ENCODE results near the gene BBS9.
"Not testable (repeated sequence)": the region's sequence is repeated elsewhere in the genome, so short reads cannot be mapped to it uniquely, and the experiment has no call there.

Gene BBS9

DNA sequence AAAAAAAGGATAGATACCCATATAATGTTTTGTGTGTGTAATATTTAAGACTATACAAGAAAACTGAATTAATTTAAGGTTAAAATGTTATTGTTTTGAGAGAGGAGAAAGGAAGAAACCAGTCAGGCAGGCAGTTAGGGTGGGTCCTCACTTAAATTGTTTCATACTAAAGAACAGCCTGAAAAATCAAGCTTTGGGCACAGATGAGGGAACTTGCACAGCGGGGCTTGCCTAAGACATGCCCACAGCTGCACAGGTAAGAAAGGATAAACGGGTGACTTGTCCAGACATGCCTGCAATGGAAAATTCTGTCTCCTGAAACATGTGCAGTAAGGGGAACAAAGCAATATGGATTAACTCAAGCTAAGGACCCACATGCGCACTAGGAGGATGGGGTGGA lies 158.4 kb downstream of the BBS9 start:
- DNase-seq, result no peak

DNA sequence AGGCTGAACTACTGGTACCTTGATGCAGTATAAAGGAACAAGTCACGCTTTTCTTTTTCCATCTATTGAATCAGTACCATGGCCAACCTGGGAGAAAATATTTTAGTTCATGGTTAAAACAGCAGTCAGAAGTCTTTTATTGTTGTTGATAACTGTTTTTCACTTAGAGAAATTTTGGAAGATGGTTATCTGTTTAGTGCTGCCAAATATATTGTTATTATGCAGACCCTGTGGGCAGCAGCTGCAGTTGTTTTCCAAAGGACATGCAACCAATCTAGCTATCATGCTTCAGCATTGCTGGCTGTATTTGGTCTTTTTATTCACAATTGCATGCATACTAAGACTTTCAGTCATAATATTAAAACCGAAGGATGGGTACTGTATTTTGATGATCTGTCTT lies 169.5 kb downstream of the BBS9 start:
- DNase-seq, result no peak

DNA sequence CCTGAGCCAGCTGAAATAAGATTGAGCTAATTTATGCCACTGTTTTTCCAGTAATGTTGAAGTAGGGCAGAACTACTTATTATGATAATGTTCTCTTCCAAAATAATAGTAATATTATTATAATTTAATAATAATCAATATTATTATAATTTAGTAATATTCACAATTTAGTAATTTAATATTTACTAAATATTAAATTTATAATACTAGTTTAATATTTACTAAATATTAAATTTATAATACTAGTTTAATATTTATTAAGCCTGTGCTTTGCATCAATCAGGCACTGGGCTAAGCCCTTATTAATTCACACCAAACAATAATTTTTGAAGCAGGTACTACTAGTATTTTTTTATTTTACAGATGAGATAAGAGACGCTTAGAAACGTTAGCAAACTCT lies 170.1 kb downstream of the BBS9 start:
- no peak for DNase-seq

DNA sequence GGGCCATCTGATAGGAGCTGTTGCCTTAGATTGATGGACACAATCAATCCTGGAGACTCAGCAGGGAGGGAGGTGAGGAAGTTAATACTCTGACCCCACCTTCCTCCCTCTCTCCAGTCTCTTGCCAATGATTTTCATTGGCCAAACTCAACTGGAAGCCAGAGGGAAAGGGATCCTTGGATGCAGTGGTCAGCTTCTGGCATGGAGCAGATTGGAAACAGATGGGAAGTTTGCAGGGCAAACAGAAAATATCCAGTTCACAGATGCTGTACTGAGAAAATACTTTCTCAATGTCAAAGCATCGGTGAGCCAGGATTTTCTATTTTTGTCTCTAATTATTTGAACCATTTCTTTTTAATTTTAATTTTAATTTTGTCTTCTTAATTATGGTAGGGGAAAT lies 170.8 kb downstream of the BBS9 start:
- no peak for DNase-seq

DNA sequence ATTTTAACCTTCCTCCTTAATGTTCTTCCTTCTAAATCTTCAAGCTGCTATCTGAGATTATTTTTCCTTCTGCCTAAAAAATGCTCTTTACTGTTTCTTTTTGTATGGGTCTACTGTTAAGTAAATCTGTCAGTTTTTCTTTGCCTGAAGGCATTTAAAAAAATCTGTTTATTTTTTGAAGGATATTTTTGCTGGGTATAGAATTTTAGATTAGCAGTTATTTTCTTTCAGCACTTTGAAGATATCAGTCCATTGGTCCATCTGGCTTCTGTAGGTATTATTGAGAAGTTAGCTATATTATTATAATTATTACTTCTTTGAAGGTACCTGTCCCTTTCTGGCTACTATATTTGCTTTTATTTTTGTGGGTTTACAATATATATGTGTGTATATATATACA lies 171.4 kb downstream of the BBS9 start:
- no peak for DNase-seq

DNA sequence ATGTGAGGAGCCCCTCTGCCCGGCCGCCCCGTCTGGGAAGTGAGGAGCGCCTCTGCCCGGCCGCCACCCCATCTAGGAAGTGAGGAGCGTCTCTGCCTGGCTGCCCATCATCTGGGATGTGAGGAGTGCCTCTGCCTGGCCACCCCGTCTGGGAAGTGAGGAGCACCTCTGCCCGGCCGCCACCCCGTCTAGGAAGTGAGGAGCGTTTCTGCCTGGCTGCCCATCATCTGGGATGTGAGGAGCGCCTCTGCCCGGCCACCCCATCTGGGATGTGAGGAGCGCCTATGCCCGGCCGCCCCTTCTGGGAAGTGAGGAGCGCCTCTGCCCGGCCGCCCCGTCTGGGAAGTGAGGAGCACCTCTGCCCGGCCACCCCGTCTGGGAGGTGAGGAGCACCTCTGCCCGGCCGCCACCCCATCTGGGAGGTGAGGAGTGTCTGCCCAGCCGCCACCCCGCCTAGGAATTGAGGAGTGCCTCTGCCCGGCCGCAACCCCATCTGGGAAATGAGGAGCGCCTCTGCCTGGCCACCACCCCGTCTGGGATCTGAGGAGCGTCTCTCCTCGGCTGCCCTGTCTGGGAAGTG lies 174.7 kb downstream of the BBS9 start:
- not testable (repeated sequence) for DNase-seq

DNA sequence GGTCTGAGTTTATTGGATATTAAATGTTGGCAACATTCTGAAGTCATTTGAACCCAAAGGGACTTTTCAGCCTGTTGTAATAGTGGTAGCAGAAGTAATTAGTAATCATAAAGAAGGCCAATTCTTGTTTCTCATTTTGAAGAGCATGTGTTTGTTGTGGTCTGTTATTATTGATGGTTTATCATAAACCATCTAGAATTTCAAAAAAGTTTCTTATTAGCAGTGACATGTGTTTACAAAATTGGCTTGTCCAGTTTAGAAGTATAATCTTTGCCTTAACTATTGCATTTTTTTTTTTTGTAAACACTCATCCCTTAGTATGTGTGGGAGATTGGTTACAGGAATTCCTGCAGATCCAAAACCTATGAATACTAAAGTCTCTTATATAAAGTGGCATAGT lies 177.8 kb downstream of the BBS9 start:
- no peak for DNase-seq

DNA sequence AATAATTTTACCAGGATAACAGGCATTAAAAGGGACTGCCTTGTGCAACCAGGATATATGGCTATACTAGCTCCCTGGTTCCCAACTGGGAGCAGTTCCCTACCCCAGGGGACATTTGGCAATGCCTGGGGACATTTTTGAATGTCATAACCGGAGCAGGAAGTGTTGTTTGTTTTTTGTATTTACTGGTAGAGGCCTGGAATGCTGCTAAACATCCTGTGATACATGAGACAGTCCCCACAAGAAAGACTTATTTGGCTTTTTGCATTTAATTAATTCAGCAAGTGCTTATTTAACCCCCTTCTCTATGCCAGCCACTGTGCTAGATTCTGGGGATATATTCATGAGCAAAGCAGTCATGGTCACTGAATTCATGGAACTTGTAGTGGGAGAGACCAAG lies 181.2 kb downstream of the BBS9 start:
- DNase-seq, result no peak

DNA sequence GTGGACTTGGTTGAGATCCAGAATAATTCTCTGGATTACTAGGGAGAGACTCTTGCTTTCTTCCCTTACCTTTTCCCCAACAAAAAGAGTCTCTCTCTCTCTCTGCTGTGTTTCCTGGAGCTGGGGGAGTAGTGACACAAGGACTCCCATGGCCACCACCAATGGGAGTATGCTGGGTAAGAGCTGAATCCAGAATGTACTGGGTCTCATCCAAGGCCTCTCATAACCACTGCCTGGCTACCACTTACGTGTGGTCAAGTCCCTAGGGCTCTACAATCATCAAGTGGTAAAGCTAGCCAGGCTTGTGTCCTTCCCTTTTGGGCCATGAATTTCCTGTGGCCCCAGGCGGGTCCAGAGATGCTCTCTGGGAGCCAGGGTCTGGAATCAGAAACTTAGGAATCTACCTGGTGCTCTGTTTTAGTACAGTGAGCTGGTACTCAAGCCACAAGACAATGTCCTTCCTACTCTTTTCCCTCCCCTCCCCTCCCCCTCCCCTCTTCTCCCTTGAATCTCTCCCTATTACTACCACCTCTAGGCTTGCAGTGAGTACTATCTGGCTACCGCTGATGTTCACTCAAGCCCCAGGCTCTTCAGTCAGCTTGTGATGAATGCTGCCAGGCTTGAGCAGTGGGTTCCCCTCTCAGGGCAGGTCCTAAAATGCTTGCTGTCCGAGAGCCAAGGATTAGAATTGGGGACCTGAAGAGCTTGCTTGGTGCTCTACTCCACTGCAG lies 196.6 kb downstream of the BBS9 start:
- no peak for DNase-seq

DNA sequence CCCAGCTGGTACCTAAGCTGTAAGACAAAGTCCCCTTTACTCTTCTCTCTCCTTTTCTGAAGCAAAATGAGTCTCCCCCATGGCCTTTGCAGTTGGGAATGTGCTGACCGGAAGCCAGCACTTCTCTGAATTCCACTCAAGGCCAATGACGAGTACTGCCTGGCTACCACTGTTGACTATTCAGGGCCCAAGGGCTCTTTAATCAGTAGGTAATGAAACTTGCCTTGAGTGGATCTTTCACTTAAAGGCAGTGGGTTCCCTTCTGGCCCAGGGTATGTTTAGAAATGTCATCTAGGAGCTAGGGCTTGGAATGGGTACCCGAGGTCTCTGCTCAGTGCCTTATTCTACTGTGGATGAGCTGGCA lies 197.1 kb downstream of the BBS9 start:
- no peak for DNase-seq

DNA sequence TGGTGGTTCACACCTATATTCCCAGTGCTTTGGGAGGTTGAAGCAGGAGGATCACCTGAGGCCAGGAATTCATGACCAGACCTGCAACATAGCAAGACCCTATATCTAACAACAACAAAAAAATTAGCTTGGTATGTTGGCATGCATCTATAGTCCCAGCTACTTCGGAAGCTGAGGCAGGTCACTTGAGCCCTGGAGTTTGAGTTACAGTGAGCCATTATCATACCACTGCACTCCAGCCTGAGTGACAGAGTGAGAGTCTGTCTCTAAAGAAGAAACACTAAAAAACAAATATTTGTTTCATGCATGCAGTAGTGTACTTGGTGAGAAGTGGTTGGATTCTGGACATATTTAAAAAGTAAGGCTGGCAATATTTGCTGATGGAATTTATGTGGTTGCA lies 198.1 kb downstream of the BBS9 start:
- DNase-seq, result no peak

DNA sequence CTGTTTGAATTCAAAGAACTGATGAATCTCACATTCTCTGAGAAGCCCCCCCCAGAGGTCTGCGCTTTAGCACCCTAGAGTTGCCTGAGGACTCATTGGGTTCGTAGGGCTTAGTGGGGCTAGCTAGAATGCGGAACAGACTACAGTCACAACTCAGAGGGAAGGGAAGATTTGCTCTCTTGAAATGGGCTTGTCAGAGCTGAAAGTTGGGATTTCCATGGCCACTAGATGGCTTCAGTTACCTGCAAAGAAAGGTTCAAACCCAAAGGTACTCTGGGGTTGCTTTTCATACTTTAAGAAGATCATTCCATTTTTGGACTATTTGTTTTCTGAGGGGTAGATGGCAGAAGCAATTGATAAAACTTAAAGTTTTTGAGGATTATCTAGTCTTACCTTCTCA lies 205.0 kb downstream of the BBS9 start:
- peak; percentile 48 for DNase-seq

DNA sequence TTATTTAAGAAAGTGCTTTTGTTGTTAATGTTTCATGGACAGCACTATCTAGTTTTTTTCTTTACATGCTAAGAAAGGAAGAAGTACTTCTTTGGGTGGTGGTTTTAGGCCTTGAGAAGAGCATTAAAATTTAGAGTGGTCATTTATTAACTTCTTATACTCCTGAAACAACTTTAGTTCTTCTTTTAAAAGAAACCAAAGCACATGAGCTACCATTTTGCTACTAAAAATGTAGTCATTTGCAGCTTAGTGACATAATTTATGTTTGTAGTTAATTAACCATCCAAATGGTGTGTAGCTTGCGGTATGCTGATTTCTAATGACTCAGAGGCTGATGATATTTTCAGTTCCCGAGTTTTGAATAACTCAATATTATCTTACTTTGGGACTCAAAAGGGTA lies 207.5 kb downstream of the BBS9 start:
- no peak for DNase-seq

DNA sequence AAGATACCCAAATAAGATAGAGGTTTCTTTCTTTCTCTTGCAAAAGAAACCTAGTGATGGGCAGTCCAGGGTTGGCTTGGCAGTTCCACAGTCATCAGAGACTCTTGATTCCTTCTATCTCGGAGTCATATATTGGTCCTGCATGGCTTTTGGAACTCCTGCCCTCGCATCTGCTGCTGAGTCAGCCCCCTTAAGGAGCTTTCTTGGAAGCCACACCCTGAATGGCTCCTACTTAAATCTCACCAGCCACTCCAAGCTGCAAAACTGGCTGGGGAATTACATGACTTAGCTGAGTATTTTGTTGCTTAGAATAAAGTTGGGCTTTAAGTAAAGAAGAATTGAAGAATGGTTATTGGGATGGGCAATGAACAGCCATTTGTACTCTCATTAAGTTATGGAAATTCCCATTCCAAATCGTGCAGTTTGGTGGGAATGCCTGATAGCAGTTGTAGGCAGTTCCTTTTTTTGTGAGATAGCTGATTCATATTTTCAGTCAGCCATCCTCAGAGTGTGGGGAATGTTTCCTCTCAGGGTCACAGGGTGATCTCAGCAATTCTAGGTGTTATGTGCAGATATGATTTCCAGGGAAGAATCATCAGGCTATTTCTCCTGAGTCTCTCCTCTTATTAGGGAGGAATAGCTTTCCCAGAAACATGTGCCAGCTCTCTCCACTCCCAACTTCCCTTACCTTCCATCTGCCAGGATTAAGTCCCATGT lies 209.9 kb downstream of the BBS9 start:
- no peak for DNase-seq

DNA sequence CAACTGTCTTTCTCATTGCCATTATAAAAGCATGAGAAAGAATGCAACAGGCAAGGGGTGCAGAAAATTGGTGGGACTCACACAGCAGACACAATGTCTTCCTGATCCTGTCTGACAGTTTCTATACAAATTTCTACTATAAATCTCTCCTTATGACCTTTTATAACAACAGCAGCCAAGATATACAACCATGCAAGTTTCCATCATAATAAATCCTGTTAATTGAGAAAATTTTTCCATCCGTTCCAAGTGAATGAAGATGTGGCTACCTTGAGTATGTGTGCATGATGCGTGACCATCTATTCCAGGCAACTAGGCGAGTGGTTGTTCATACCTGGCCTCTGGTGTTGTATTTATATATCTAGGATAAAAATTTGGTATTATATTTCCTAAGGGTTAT lies 216.7 kb downstream of the BBS9 start:
- DNase-seq, result no peak

DNA sequence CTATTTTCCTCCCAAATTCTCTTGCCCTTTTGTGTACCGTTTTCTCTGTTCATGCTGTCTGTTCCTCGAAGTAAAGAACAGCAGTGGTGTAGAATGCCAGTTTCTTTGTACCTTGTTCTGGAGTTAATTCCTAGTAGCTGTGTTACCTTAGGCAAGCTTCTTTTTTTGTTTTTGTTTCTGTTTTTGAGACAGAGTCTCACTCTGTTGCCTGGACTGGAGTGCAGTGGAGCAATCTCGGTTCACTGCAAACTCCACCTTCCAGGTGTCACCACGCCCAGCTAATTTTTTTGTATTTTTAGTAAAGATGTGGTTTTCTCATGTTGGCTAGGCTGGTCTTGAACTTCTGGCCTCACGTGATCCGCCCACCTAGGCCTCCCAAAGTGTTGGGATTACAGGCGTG lies 221.2 kb downstream of the BBS9 start:
- DNase-seq, result no peak

DNA sequence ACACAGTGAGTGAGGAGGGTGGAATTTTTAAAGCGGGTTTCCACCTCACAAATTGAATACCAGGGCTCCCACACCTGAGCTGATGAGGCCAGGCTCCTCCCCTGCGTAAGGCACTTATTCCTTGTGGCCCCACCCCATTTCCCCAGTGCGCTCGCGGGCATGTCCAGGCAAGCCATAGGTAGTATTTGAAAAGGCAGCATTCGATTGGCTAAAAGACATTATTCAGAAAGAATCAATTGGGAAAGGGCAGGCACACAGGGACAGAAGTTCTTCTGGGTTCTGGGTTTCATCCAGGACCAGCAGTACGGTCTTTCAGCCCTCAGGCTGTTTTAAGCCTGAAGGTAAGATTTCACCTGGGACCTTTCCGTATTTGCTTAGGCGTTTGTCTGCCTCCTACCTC lies 222.3 kb downstream of the BBS9 start:
- DNase-seq, result no peak

DNA sequence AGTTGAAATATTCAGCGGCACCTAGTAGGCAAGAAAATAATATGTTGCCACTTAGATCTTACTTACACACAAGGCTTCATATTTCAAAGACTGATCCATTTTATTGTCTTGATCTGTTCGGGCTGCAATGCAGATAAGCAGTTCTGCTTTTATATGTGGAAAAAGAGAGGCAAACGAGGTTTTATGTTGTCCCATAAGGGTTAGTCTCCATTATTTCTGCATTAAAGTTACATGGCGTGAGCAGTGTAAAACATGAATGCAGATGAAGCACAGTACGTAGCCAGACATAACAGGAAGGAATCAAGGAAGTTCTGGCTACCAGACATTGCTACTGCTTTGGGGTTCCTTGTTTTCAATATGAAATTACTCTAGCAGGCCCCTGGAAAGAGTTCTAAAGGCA lies 224.8 kb downstream of the BBS9 start:
- DNase-seq, result no peak

DNA sequence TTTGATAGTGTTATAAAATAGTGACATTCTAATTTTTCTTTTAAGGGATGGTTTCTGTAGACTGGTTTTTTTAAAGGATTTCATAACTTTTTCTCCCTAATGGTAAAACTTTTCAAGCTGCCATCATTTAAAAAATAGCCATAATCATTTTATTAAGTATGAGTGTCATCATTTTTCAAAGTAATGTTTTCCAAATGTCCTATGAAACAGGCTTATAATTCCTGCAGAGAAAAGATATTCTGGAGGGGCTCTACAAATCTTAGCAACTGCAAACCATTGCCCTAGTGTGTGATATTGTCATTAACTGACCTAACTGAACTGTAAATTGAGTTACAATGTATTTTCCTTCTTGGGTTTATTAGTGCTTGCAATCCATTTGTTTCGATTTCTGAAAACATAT lies 226.0 kb downstream of the BBS9 start:
- no peak for DNase-seq

DNA sequence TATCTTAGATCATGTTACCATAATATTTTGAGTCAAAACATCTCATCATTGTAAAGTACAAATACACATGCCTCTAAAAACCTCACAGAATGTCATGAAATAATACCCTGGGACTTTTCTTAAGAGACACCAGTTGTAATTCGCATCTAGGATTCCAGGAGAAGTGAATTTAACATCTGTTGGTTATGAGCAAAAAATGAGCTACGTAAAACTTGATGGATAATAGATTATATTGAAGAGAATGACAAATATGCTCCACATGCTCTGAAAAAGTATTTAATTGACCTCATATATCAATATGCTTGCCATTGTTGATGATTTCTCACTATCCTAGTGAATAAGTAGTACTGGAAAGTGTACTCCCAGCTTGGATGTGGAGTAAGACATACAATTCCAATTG lies 227.0 kb downstream of the BBS9 start:
- no peak for DNase-seq

DNA sequence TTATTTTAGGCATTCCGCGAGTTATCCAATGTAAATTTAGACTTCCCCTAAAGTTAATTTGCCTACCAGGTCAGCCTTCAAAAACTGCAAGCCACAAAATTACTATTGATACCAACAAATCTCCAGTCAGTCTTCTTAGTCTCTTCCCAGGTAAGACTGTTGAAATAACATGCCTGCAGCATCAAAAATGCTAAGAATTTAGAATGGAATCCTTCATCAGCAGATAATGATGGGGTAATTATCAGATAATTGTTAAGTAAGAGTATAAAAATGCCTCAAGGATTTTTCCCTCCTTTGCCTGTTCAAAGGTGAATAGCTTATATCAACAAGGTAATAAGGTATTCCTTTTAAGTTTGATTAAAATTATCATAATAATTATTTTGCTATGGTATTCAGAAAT lies 228.5 kb downstream of the BBS9 start:
- no peak for DNase-seq

DNA sequence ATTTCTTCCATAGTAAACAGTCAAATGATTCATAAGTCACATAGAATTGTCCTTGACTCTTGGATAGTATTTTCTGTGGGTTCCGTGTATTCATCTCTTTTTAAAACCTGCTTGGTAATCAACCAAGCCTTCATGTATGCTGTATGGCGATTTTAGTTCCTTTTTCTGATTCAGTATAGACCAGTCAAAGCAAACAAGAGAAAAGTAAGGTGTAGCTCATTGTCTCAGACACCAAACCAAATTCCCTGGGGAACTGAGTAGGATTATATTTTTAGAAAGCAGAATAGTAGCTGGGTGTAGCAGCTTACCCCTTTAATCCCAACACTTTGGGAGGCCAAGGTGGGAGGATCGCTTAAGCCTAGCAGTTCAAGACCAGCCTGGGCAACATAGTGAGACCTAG lies 240.5 kb downstream of the BBS9 start:
- no peak for DNase-seq

DNA sequence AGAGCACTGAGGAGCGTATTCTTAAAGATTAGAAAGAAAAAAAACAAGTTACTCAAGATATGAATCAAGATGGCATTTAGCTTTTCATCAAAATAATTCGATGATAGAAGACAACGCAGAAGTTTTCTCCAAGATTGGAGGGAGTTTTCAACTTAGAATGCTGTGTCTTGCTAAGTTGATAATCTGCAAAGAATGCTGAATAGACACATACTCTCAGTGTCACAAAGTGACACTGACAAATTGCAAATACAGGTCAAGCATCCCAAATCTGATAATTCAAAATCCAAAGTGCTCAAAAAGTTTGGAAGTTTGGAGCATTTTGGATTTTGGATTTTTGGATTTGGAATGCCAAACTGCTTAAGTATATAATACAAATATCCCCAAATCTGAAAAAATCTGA lies 243.8 kb downstream of the BBS9 start:
- DNase-seq, result no peak

DNA sequence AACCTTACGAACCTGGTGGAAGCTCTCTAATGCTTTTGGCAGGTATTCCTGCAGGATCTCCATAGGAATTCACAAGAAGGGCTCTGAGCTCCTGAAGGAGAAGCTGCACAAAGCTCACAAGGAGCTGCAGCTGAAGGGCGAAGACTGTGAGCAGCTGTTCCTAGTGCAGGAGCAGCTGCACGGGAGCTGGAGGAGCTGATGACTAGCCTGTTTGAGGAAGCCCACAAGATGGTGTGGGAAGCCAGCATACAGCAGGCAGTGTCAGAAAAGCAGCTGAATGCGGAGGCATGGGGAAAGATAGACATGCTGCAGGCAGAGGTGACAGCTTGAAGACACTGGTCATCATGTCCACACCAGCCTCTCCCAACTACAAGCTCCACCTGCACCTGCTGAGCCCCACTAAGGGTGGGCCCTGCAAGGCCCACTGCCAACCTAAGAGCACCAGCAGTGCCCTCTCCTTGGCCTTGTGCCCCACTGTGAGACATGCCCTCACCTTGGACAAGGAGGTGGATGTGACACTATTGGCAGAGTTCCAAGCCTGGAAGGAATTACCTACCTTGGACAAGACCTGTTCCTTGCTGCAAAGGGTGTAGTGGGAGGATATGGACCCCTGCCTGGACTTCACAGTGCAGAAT lies 250.6 kb downstream of the BBS9 start:
- DNase-seq, result no peak
